HEK293 (cell line): ENCODE data around the gene ZMYND10.
A peak's percentile ranks its signal among the peaks of the same experiment; 100 is the strongest.

Experiments
- CTCF ChIA-PET: fragments of 350-600 bp; formaldehyde crosslinking; extraction: SDS; loops from one replicate; lab custom pipeline; 2021; ENCODE audit warnings: antibody characterized with exemption; lab: Yijun Ruan, JAX
- POLR2A ChIA-PET: fragments of 300-600 bp; formaldehyde crosslinking; extraction: SDS; loops from one replicate; lab custom pipeline; 2020; ENCODE audit warnings: antibody characterized with exemption, inconsistent platforms; lab: Yijun Ruan, JAX
- H3K27ac ChIP-seq: fragments of 200-500 bp; sonication (Bioruptor generic); 2 replicates; pipeline ENCODE4 v1.5.1; 2014; ENCODE audit warnings: low read depth, low read length, control low read depth, inconsistent platforms; ENCODE audit errors: extremely low read depth
- H3K36me3 ChIP-seq, 2 experiments: fragments of 200-500 bp in 1 of 2; sonication (Bioruptor generic) in 1 of 2; 1 replicate in 1 of 2; 2 replicates in 1 of 2; pipeline ENCODE4 v1.5.1; 2014 to 2017; ENCODE audit warnings: inconsistent platforms in 2 of 2, low read length in 2 of 2; ENCODE audit not compliant: control insufficient read depth in 2 of 2, insufficient read depth in 1 of 2
- H3K4me1 ChIP-seq: fragments of 200-500 bp; sonication (Bioruptor generic); 2 replicates; pipeline ENCODE4 v1.5.1; 2014; ENCODE audit warnings: mild to moderate bottlenecking, low read length, inconsistent platforms; ENCODE audit not compliant: control insufficient read depth, insufficient read depth
- H3K4me3 ChIP-seq: 2 replicates; pipeline ENCODE4 v1.5.1; 2011; ENCODE audit warnings: low read depth, mild to moderate bottlenecking, control low read depth, low read length, moderate library complexity
- H3K9me3 ChIP-seq: fragments of 200-500 bp; sonication (Bioruptor generic); 2 replicates; pipeline ENCODE4 v1.5.1; 2014; ENCODE audit warnings: low read depth, low read length, inconsistent platforms; ENCODE audit not compliant: control insufficient read depth, insufficient read depth
- BCL11B ChIP-seq: fragments of 450-650 bp; formaldehyde crosslinking; IDR thresholded peaks from 2 replicates; pipeline ENCODE4 v1.5.1; 2016; ENCODE audit warnings: low read depth, missing biosample characterization, missing genetic modification characterization
- GFI1B ChIP-seq: fragments of 450-650 bp; formaldehyde crosslinking; IDR thresholded peaks from 2 replicates; pipeline ENCODE4 v1.5.1; 2016; ENCODE audit warnings: missing biosample characterization, missing genetic modification characterization
- GLIS1 ChIP-seq: fragments of 450-650 bp; formaldehyde crosslinking; IDR thresholded peaks from 2 replicates; pipeline ENCODE4 v1.5.1; 2016; ENCODE audit warnings: missing biosample characterization, missing genetic modification characterization
- KLF9 ChIP-seq: fragments of 450-650 bp; formaldehyde crosslinking; IDR thresholded peaks from 2 replicates; pipeline ENCODE4 v1.5.1; 2016; ENCODE audit warnings: missing biosample characterization, missing genetic modification characterization, low read depth
- MZF1 ChIP-seq: fragments of 450-650 bp; formaldehyde crosslinking; IDR thresholded peaks from 2 replicates; pipeline ENCODE4 v1.5.1; 2017; ENCODE audit warnings: missing biosample characterization, missing genetic modification characterization, borderline replicate concordance
- SP3 ChIP-seq: fragments of 450-650 bp; formaldehyde crosslinking; IDR thresholded peaks from 2 replicates; pipeline ENCODE4 v1.5.1; 2016; ENCODE audit warnings: missing biosample characterization, missing genetic modification characterization
- TCF7L2 ChIP-seq: IDR thresholded peaks from 2 replicates; pipeline ENCODE4 v1.6.1; 2011; ENCODE audit warnings: low read depth, mild to moderate bottlenecking, inconsistent platforms, low read length, moderate library complexity, borderline replicate concordance
- ZBTB8A ChIP-seq: fragments of 450-650 bp; formaldehyde crosslinking; IDR thresholded peaks from 2 replicates; pipeline ENCODE4 v1.5.1; 2016; ENCODE audit warnings: missing biosample characterization, missing genetic modification characterization
- ZFP3 ChIP-seq: fragments of 450-650 bp; formaldehyde crosslinking; IDR thresholded peaks from 2 replicates; pipeline ENCODE4 v1.5.1; 2016; ENCODE audit warnings: low read depth, missing biosample characterization, missing genetic modification characterization
- ZNF2 ChIP-seq: fragments of 450-650 bp; formaldehyde crosslinking; IDR thresholded peaks from 2 replicates; pipeline ENCODE4 v1.5.1; 2016; ENCODE audit warnings: missing biosample characterization, missing genetic modification characterization
- ZNF48 ChIP-seq: fragments of 450-650 bp; formaldehyde crosslinking; IDR thresholded peaks from 2 replicates; pipeline ENCODE4 v1.5.1; 2016; ENCODE audit warnings: missing biosample characterization, missing genetic modification characterization
- ZNF488 ChIP-seq: fragments of 450-650 bp; formaldehyde crosslinking; IDR thresholded peaks from 2 replicates; pipeline ENCODE4 v1.5.1; 2016; ENCODE audit warnings: missing biosample characterization, missing genetic modification characterization
- ZNF521 ChIP-seq: fragments of 450-650 bp; formaldehyde crosslinking; IDR thresholded peaks from 2 replicates; pipeline ENCODE4 v1.5.1; 2017; ENCODE audit warnings: missing biosample characterization, mild to moderate bottlenecking, missing genetic modification characterization
- ZNF549 ChIP-seq: fragments of 450-650 bp; IDR thresholded peaks from 2 replicates; pipeline ENCODE4 v1.5.1; 2018; ENCODE audit warnings: missing biosample characterization, missing genetic modification characterization, mild to moderate bottlenecking, inconsistent platforms, moderate library complexity
- ZNF560 ChIP-seq: fragments of 450-650 bp; formaldehyde crosslinking; IDR thresholded peaks from 2 replicates; pipeline ENCODE4 v1.5.1; 2017; ENCODE audit warnings: missing biosample characterization, missing genetic modification characterization, borderline replicate concordance
- ZNF571 ChIP-seq: fragments of 450-650 bp; formaldehyde crosslinking; IDR thresholded peaks from 2 replicates; pipeline ENCODE4 v1.5.0; 2017; ENCODE audit warnings: missing biosample characterization, missing genetic modification characterization
- ZNF585B ChIP-seq: fragments of 450-650 bp; formaldehyde crosslinking; IDR thresholded peaks from 2 replicates; pipeline ENCODE4 v1.5.1; 2016; ENCODE audit warnings: missing biosample characterization, missing genetic modification characterization
- ZNF621 ChIP-seq: fragments of 450-650 bp; formaldehyde crosslinking; IDR thresholded peaks from 2 replicates; pipeline ENCODE4 v1.5.1; 2017; ENCODE audit warnings: missing biosample characterization, missing genetic modification characterization
- ZNF654 ChIP-seq: fragments of 450-650 bp; formaldehyde crosslinking; IDR thresholded peaks from 2 replicates; pipeline ENCODE4 v1.5.1; 2016; ENCODE audit warnings: low read depth, missing biosample characterization, missing genetic modification characterization
- ZNF692 ChIP-seq: fragments of 450-650 bp; formaldehyde crosslinking; IDR thresholded peaks from 2 replicates; pipeline ENCODE4 v1.5.1; 2016; ENCODE audit warnings: missing biosample characterization, missing genetic modification characterization
- ZNF776 ChIP-seq: fragments of 450-650 bp; formaldehyde crosslinking; IDR thresholded peaks from 2 replicates; pipeline ENCODE4 v1.5.0; 2017; ENCODE audit warnings: missing biosample characterization, missing genetic modification characterization, borderline replicate concordance

Gene ZMYND10

GRCh38 chr3:50342813-50343633 lies 2.5 kb downstream of the ZMYND10 start:
- H3K4me1 ChIP-seq: peaks cover 4% of the 10 kb centered on the region; the same call in 1 of the 2 replicates
- H3K36me3 ChIP-seq: peaks cover 0 to 40% of the 10 kb centered on the region in 2 experiments; a peak in 1 of 3 replicates
- H3K27ac ChIP-seq: no peak overlapping the region
- POLR2A ChIA-PET: no interaction called here
- CTCF ChIA-PET: interaction anchor here (1.0 kb wide), 1 partner anchor 199 kb away, joined by 3 read pairs; no protein-coding TSS in a partner anchor
- no peak overlapping the region for H3K4me3 ChIP-seq
- H3K9me3 ChIP-seq: no peaks in the 10 kb centered on the region
- TF ChIP-seq ZNF521 (tag by site-specific recombination) (no peak), GLIS1 (tag by site-specific recombination) (0 out of 2 replicates have a peak, but pooled peaks have one; percentile 16)

- TF ChIP-seq ZNF48: no peak
- TF ChIP-seq GFI1B (tag by site-specific recombination): no peak
- TF ChIP-seq, all 188 proteins: peak for 0
- peaks cover 2% of the 10 kb centered on the region; the same call in 1 of the 2 replicates for H3K4me1 ChIP-seq
- no peak overlapping the region for H3K4me3 ChIP-seq
- ChIA-PET CTCF (no interaction called here), POLR2A (no interaction called here)
- no peaks in the 10 kb centered on the region for H3K9me3 ChIP-seq
- peaks cover 0 to 32% of the 10 kb centered on the region in 2 experiments; a peak in 1 of 3 replicates for H3K36me3 ChIP-seq
- H3K27ac ChIP-seq: no peak overlapping the region
Observed at GRCh38 chr3:50341996-50342650, 3.4 kb downstream of the ZMYND10 start.

- POLR2A ChIA-PET: no interaction called here
- CTCF ChIA-PET: no interaction called here
- Histone ChIP-seq H3K27ac (no peak overlapping the region), H3K4me3 (no peak overlapping the region)
- no peak for TF ChIP-seq ZNF2 (tag by site-specific recombination)
- TF ChIP-seq ZNF692 (tag by site-specific recombination): no peak
- TF ChIP-seq, all 188 proteins: peak for 0
- peaks cover 0 to 30% of the 10 kb centered on the region in 2 experiments; a peak in 1 of 3 replicates for H3K36me3 ChIP-seq
- peaks cover 2% of the 10 kb centered on the region; the same call in 1 of the 2 replicates for H3K4me1 ChIP-seq
- no peaks in the 10 kb centered on the region for H3K9me3 ChIP-seq
Observed at GRCh38 chr3:50341537-50341936, 4.0 kb downstream of the ZMYND10 start.

GRCh38 chr3:50340448-50341329 lies 4.8 kb downstream of the ZMYND10 start, which contains the start of gene RASSF1:
TSS of gene RASSF1 (minus strand) at chr3:50340836. CDS start at chr3:50340805, 31 bp downstream.
- Histone ChIP-seq H3K27ac (no peak within 1 kb of the TSS), H3K4me1 (no peaks in the 10 kb centered on the region; the same call in 1 of the 2 replicates), H3K4me3 (no peak within 1 kb of the TSS), H3K36me3 (peaks cover 0 to 26% of the 10 kb centered on the region in 2 experiments; a peak in 2 of 3 replicates), H3K9me3 (no peaks in the 10 kb centered on the region)
- ChIA-PET CTCF (no interaction called here), POLR2A (interaction anchor here (1.3 kb wide), 1 partner anchor 13 kb away, joined by 3 read pairs; the partner anchor contains the start of gene TUSC2)
- TF ChIP-seq KLF9 (tag by site-specific recombination) (no peak), MZF1 (tag by site-specific recombination) (no peak), ZNF621 (tag by site-specific recombination) (no peak), ZNF585B (tag by site-specific recombination) (no peak), ZNF776 (no peak), ZFP3 (tag by site-specific recombination) (no peak), ZNF521 (tag by site-specific recombination) (no peak), ZBTB8A (tag by site-specific recombination) (no peak), TCF7L2 (no peak), ZNF571 (tag by site-specific recombination) (no peak), ZNF488 (no peak), ZNF549 (no peak), SP3 (tag by site-specific recombination) (no peak), BCL11B (tag by site-specific recombination) (no peak), ZNF560 (tag by site-specific recombination) (no peak), ZNF654 (no peak)
